Fibroblast of mammary gland (primary cell): Measurements from ENCODE around the gene BGN.
A peak's percentile ranks its signal among the peaks of the same experiment; 100 is the strongest.

Experiments used
- DNase-seq: peaks from one replicate; pipeline ENCODE4 v3.0.0-alpha.2; 2010; ENCODE audit warnings: low read depth
- H3K4me3 ChIP-seq: 2 replicates; pipeline ENCODE4 v1.5.1; 2011; ENCODE audit warnings: low read depth, mild to moderate bottlenecking, low read length, moderate library complexity; ENCODE audit not compliant: control insufficient read depth
- TF ChIP-seq, protein P1 (sequence below): conservative IDR thresholded peaks from 2 replicates; pipeline ENCODE4 v1.5.1; 2011; ENCODE audit warnings: low read depth, low read length, inconsistent platforms; ENCODE audit not compliant: control insufficient read depth, insufficient read depth

Gene BGN

DNA sequence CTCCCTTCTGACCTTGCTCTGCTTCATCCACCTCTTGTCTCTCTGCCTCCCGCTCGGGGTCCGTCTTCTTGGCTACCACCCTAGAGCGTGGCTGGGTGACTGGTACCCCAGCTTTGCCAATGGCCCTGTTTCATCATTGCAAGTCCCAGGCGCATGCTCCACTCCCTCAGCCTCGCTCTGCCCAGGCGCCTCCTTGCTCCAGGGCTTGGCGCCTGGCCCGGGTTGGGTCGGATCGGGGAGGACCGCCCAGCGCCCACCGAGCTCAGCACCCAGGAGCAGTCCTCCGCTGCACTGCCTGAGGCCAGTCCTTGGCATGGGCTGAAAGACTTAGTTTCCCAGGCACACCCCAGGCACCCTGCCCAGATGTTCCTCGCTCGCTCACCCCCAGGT is 577 bp downstream of the BGN start:
- peak overlapping the region; percentile 54 for H3K4me3 ChIP-seq
- no peak for DNase-seq
- TF ChIP-seq, protein P1, sequence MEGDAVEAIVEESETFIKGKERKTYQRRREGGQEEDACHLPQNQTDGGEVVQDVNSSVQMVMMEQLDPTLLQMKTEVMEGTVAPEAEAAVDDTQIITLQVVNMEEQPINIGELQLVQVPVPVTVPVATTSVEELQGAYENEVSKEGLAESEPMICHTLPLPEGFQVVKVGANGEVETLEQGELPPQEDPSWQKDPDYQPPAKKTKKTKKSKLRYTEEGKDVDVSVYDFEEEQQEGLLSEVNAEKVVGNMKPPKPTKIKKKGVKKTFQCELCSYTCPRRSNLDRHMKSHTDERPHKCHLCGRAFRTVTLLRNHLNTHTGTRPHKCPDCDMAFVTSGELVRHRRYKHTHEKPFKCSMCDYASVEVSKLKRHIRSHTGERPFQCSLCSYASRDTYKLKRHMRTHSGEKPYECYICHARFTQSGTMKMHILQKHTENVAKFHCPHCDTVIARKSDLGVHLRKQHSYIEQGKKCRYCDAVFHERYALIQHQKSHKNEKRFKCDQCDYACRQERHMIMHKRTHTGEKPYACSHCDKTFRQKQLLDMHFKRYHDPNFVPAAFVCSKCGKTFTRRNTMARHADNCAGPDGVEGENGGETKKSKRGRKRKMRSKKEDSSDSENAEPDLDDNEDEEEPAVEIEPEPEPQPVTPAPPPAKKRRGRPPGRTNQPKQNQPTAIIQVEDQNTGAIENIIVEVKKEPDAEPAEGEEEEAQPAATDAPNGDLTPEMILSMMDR: no peak

DNA sequence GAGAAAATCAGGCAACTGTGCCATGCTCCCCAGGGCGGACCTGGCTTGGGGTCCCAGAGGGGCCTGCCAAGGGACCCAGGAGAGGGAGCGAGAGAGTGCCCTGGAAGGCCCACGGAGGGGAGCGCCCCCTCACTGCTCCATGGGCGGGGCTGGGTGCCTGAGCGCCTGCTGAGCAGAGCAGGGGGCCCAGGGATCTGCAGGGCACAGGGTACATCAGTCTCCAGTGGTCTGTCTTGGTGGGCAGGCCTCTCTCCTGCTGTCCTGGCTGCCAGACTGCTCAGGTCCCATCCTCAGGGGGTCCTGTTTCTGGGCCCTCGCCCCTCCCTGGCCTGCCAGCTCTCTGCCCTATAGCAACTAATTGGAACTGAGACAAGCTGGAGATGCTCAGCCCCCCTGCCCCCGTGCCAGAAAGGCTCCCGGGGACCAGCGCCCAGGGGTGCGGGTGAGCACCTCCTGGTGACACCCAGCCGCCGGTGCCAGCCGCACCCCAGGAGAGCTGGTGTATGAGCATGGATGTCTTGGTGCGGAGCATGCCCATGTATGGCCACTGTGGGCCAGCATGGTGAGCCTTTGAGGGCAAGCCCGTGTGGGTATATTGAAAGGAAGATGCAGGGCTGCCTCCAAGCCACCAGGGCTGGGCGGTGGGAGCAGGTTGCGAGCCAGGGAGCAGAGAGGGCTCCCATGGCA is 1.3 kb downstream of the BGN start:
- TF ChIP-seq, protein P1: no peak
- H3K4me3 ChIP-seq: peak overlapping the region; percentile 54
- no peak for DNase-seq

DNA sequence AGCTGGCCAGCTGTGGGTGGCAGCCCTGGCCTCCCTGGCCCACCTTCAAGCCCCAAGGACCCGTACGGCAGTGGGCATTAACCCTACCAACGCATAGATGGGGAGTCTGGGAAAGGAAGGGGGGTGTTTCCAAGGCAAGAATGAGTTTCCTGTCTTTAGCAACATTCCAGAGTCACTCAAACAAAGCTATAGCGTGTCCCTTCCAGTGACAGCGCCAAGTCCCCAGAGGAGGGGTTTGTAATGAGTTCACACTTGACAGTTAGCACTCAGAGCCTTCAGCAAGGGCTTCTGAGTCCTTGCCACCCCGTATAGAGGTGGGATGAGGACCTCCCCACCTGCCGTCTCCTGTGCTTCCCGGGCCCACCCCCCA is 1.8 kb downstream of the BGN start:
- TF ChIP-seq, protein P1: no peak
- H3K4me3 ChIP-seq: no peak overlapping the region
- no peak for DNase-seq

DNA sequence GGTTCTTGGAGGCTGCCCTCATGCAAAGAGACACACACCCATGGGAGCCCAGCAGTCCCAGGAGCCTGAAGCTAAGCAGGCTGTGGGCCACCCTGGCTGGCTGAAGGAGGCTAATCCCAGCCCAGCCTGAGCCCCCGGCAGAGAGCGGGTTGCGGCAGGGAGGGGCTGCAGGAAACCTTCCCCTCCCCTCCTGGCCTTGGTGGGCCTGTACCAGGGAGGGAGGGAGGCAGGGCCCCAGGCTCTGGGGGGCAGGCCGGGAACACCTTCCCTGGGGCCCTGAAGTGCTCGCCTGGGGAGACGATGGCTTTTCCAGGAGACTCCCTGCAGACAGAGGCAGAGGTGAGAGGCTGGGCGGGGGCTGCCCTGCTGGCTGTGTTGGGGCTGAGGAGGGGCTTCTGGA is 3.7 kb downstream of the BGN start:
- TF ChIP-seq, protein P1: no peak

DNA sequence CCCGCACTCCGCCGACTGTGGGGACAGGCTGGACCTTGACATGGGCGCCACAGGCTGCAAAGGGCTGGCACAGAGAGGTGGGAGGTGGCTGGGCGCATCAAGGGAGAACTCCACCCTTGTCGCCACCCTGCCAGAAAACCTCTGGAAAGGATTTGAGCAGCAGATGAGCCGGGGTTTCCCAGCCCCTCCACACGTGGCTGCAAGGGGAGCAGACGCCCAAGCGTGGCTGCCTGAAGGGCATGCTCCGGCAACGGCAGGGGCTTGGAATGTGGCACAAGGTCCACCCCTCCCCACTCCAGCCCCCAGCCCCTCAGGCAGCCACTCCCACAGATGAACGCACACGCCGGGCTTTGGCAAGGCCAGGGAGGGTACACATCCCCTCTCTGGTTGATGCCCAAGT is 4.6 kb downstream of the BGN start:
- H3K4me3 ChIP-seq: no peak overlapping the region
- TF ChIP-seq, protein P1: no peak
- no peak for DNase-seq

More for the DNA sequence above, 3.7 kb downstream of the BGN start:
- no peak overlapping the region for H3K4me3 ChIP-seq
- no peak for DNase-seq

DNA sequence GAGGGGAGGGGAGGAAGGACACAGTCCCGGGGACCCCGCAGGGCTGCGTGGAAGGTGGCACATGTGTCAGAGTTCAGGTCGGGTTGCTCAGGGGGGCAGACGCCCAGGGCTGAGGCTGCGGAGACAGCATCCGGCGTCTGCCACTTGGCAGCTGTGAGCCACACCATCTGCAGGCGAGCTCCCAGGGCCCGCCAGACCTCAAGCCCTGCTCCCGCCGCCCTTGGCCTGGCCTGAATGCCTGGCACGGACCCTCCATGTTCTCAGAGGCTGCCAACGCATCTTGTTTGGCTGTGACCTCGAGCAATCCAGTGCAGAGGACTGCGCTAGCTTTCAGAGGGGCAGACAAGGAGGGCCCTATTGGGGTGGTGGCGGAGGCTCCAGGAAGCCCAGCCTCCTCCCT is 5.1 kb downstream of the BGN start:
- TF ChIP-seq, protein P1: no peak
- no peak overlapping the region for H3K4me3 ChIP-seq
- DNase-seq: no peak
